ENCODE data around the gene SFTPB.

DNA sequence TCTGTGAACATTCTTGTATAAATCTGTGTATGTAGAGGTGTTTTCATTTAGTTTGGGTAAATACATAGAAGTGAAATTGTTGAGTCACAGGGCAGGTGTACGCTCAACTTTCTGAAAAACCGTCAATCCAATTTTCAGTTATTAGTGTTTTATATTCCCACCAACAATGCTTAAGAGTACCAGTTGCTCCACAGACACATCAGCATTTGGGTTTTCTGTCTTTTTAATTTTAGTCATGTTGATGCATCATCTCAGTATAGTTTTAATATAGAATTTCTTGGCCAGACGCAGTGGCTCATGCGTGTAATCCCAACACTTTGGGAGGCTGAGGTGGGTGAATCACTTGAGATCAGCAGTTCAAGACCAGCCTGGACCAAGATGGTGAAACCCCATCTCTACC lies 22.9 kb upstream of the SFTPB start:
- TF ChIP-seq, protein P1, sequence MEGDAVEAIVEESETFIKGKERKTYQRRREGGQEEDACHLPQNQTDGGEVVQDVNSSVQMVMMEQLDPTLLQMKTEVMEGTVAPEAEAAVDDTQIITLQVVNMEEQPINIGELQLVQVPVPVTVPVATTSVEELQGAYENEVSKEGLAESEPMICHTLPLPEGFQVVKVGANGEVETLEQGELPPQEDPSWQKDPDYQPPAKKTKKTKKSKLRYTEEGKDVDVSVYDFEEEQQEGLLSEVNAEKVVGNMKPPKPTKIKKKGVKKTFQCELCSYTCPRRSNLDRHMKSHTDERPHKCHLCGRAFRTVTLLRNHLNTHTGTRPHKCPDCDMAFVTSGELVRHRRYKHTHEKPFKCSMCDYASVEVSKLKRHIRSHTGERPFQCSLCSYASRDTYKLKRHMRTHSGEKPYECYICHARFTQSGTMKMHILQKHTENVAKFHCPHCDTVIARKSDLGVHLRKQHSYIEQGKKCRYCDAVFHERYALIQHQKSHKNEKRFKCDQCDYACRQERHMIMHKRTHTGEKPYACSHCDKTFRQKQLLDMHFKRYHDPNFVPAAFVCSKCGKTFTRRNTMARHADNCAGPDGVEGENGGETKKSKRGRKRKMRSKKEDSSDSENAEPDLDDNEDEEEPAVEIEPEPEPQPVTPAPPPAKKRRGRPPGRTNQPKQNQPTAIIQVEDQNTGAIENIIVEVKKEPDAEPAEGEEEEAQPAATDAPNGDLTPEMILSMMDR (IDR thresholded peaks at IDR 0.05), result no peak
- no peak for TF ChIP-seq POLR2A (IDR thresholded peaks at IDR 0.05)
